HG03457 (cell line): ENCODE measurements around the gene CFAP206.

Experiments used
- ATAC-seq: cut with Tn5 transposase; IDR thresholded peaks from one replicate; pipeline ENCODE4 v1.9.1; 2021; ENCODE audit warnings: moderate number of reproducible peaks; ENCODE audit not compliant: unreplicated experiment

CFAP206 gene

GRCh38 chr6:87504441-87504840 is 96.7 kb downstream of the CFAP206 start:
- no peak for ATAC-seq
